ENCODE data around the gene MYLK2. TPM values are rescaled to one million over a fixed set of nuclear protein-coding genes. Genes with fewer than 3 reads are reported as not detected.

The MYLK2 gene
- total RNA-seq, 1 experiment from 2014 or later, result 1.5 TPM

- Mint-ChIP-seq H3K27ac (ENCODE audit: unreplicated experiment) (no peak overlapping the region), H3K27me3 (ENCODE audit: unreplicated experiment) (peaks cover 46% of the 10 kb centered on the region), H3K36me3 (ENCODE audit: insufficient read depth, unreplicated experiment) (peaks cover 7% of the 10 kb centered on the region), H3K4me1 (ENCODE audit: low read depth, unreplicated experiment) (peaks cover 9% of the 10 kb centered on the region), H3K9me3 (ENCODE audit: low read depth, unreplicated experiment) (no peaks in the 10 kb centered on the region), H3K4me3 (ENCODE audit: low read depth, unreplicated experiment) (no peak overlapping the region)
- TF ChIP-seq CTCF (IDR thresholded peaks at IDR 0.05; ENCODE audit: unreplicated experiment), result no peak
- no TSS peak for BruUV-seq (replicated peaks)
- no peak for DNase-seq
- CTCF ChIA-PET, result no interaction called here
- intact Hi-C loops (cut with micrococcal nuclease; ENCODE audit: unreplicated experiment), result no loop called here
These were observed 29.2 kb downstream of the MYLK2 start for GRCh38 chr20:31848088-31848999.

DNA sequence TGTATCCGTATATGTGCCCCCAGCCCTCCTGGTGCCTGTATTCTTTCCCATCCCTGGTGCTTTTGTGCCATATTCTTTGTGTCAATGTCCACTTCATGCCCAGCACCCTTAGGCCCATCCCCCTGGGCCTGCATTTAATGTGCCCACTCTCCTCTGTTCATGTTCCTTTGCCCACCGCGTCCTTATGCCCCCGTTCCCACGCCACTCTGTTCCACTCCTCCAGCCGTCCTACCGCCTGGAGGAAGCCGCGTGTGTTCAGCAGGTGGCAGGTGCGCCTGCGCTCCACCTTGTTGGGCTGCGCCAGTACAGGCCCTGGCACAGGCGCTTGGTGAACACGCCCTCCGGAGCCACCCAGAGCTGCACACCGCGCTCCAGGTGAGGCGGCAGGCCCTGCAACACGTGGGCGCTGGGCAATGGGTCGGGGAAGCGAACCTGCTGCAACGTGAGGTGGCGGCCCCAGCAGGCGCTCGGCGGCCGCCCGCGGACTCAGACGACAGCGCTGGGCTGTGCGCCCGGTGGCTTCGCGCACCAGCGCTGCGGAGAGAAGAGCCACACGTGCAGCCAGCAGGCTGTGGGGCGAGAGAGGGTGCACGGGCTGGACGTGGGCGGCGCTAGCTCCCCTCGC lies 30.3 kb downstream of the MYLK2 start:
- H3K27ac Mint-ChIP-seq (ENCODE audit: unreplicated experiment), result no peak overlapping the region
- BruUV-seq (replicated peaks), result no TSS peak

DNA sequence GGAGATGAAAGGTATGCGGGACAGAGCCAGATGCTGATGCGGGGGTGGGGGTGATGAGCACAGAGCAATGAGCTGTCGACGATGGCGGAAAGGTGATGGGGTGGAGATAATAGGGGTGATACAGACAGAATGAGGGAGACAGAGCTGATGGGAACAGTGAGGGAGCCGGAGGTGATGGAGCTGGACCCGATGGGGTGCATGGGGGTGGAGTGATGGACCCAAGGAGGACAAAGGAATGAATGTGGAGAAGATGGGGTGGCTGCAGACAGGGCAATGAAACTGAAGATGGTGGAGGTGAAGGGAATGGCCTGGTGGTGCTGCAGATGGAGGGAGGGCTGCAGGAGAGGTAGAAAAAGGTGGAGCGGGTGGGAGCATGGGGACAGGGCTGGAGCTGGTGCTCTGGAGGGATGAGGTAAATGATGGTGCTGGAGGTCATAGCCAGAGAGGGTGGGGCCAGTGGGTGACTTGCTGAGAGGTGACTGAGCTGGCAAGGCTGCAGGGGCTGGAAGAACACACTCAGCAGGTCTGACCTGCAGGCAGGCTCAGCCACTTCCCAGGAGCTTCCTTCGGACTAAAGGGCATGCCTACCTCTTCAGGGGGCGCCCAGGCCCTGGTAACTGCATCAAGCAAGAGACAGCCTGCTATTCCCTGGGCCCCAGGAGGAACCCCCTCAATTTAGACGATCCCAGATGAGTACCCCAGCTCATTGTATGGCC lies 32.2 kb downstream of the MYLK2 start:
- intact Hi-C loops (cut with micrococcal nuclease; ENCODE audit: unreplicated experiment), result loop anchor here (5.0 kb wide), 1 partner anchor 241 kb away; no protein-coding TSS in a partner anchor
- no TSS peak for BruUV-seq (replicated peaks)
- CTCF ChIA-PET, result interaction anchor here (0.7 to 2.6 kb wide), 6 partner anchors 28 to 181 kb away, joined by 3 to 36 read pairs (median 5); partner anchors contain the start of gene PDRG1
- Mint-ChIP-seq H3K4me3 (ENCODE audit: low read depth, unreplicated experiment) (no peak overlapping the region), H3K36me3 (ENCODE audit: insufficient read depth, unreplicated experiment) (peaks cover 7% of the 10 kb centered on the region), H3K4me1 (ENCODE audit: low read depth, unreplicated experiment) (peaks cover 9% of the 10 kb centered on the region), H3K9me3 (ENCODE audit: low read depth, unreplicated experiment) (no peaks in the 10 kb centered on the region), H3K27ac (ENCODE audit: unreplicated experiment) (no peak overlapping the region), H3K27me3 (ENCODE audit: unreplicated experiment) (peaks cover 46% of the 10 kb centered on the region)
- DNase-seq, result no peak
- no peak for TF ChIP-seq CTCF (IDR thresholded peaks at IDR 0.05; ENCODE audit: unreplicated experiment)

More for the DNA sequence above, 30.3 kb downstream of the MYLK2 start:
- peaks cover 7% of the 10 kb centered on the region for H3K36me3 Mint-ChIP-seq (ENCODE audit: insufficient read depth, unreplicated experiment)
- H3K27me3 Mint-ChIP-seq (ENCODE audit: unreplicated experiment), result peaks cover 46% of the 10 kb centered on the region
- no peak for TF ChIP-seq CTCF (IDR thresholded peaks at IDR 0.05; ENCODE audit: unreplicated experiment)
- CTCF ChIA-PET, result interaction anchor here (0.8 to 1.7 kb wide), 4 partner anchors 11 to 102 kb away, joined by 3 to 6 read pairs (median 4); partner anchors contain the start of gene PDRG1
- peaks cover 9% of the 10 kb centered on the region for H3K4me1 Mint-ChIP-seq (ENCODE audit: low read depth, unreplicated experiment)
- H3K4me3 Mint-ChIP-seq (ENCODE audit: low read depth, unreplicated experiment), result peak overlapping the region; percentile 31
- peak; percentile 75 for DNase-seq
- intact Hi-C loops (cut with micrococcal nuclease; ENCODE audit: unreplicated experiment), result no loop called here
- no peaks in the 10 kb centered on the region for H3K9me3 Mint-ChIP-seq (ENCODE audit: low read depth, unreplicated experiment)

DNA sequence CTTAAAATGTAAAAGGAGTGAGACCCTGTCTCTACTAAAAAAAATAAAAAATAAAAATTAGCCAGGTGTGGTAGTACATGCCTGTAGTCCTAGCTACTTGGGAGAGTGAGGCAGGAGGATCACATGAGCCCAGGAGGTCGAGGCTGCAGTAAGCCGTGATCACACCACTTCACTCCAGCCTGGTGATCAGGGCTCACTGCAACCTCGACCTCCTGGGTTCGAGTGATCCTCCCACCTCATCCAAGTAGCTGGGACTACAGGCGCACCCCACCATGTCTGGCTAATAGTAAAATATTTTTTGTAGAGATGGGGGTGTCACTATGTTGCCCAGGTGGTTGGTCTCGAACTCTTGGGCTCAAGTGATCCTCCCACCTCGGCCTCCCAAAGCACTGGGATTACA lies 34.3 kb downstream of the MYLK2 start:
- intact Hi-C loops (cut with micrococcal nuclease; ENCODE audit: unreplicated experiment), result loop anchor here (5.0 kb wide), 1 partner anchor 239 kb away; no protein-coding TSS in a partner anchor
- CTCF ChIA-PET, result interaction anchor here (0.5 to 2.6 kb wide), 11 partner anchors 10 to 248 kb away, joined by 3 to 36 read pairs (median 4); partner anchors contain the start of gene PDRG1
- peaks cover 36% of the 10 kb centered on the region for H3K27me3 Mint-ChIP-seq (ENCODE audit: unreplicated experiment)
- BruUV-seq (replicated peaks), result no TSS peak
- no peaks in the 10 kb centered on the region for H3K9me3 Mint-ChIP-seq (ENCODE audit: low read depth, unreplicated experiment)
- DNase-seq, result no peak
- peaks cover 9% of the 10 kb centered on the region for H3K4me1 Mint-ChIP-seq (ENCODE audit: low read depth, unreplicated experiment)
- TF ChIP-seq CTCF (IDR thresholded peaks at IDR 0.05; ENCODE audit: unreplicated experiment), result no peak
- H3K4me3 Mint-ChIP-seq (ENCODE audit: low read depth, unreplicated experiment), result no peak overlapping the region
- no peak overlapping the region for H3K27ac Mint-ChIP-seq (ENCODE audit: unreplicated experiment)
- peaks cover 7% of the 10 kb centered on the region for H3K36me3 Mint-ChIP-seq (ENCODE audit: insufficient read depth, unreplicated experiment)
